Measurements from ENCODE around the gene SLC15A3.

GRCh38 chr11:60899046-60899936, 52.7 kb downstream of the SLC15A3 start:
- TF ChIP-seq CTCF (IDR thresholded peaks at IDR 0.05), result peak; percentile 82 to 95 (median 93)
- no peak for TF ChIP-seq EP300 (IDR thresholded peaks at IDR 0.05)
- TF ChIP-seq POLR2A (IDR thresholded peaks at IDR 0.05), result no peak
